Measurements from ENCODE around the gene HTRA1. TPM values are rescaled to one million over a fixed set of nuclear protein-coding genes. Genes with fewer than 3 reads are reported as not detected.

HTRA1 gene
- total RNA-seq (2011; cell fraction: chromatin; rRNA removed; ENCODE audit: low replicate concordance): not detected in 2 replicates
- not detected in 2 replicates for total RNA-seq (2011; cell fraction: nucleolus; rRNA removed)
- not detected in 2 replicates for total RNA-seq (2011; cell fraction: nucleoplasm; rRNA removed)
- total RNA-seq (2014; rRNA removed) (not detected in 2 replicates), total RNA-seq (2014; rRNA removed; fragmentation: Illumina TruSeq; extraction: Trizol) (0.15 TPM in 1 of 2 replicates, not detected in the other), total RNA-seq (2015; rRNA removed; fragmentation: Illumina TruSeq; extraction: Trizol) (0.11 TPM in 1 of 2 replicates, not detected in the other), total RNA-seq (2021) (0.11 and 0.16 TPM in 2 replicates), polyA plus RNA-seq (2011; rRNA removed) (0.04 TPM in 1 of 2 replicates, not detected in the other), polyA plus RNA-seq (2014; fragmentation: Illumina TruSeq; extraction: Trizol) (not detected in 2 replicates), polyA plus RNA-seq (2014; fragmentation: Nextera tagmentation; extraction: Ambion mirVana) (under 1 TPM in 1 of 2 experiments, not detected in 1; 0.06 TPM), polyA plus RNA-seq (2014; rRNA removed) (not detected in 2 replicates), polyA minus RNA-seq (2011; rRNA and poly(A)+ RNA removed) (not detected in 2 replicates), Bru-seq, nascent RNA (percentile 7 among the genes with signal in this experiment), BruChase-seq, experiment 1, labeled RNA remaining after a 2-hour chase (percentile 4 among the genes with signal in this experiment), BruChase-seq, experiment 2, labeled RNA remaining after a 6-hour chase (percentile 5 among the genes with signal in this experiment)
- polyA plus RNA-seq (2011; cell fraction: cytosol; rRNA removed): 0.10 TPM in 1 of 2 replicates, not detected in the other
- not detected in 2 replicates for polyA plus RNA-seq (2011; cell fraction: nucleus; rRNA removed)
- polyA plus RNA-seq (2012): 0.25 TPM in 1 of 2 replicates, not detected in the other
- 0.91 TPM in 1 of 2 replicates, not detected in the other for polyA minus RNA-seq (2011; cell fraction: cytosol; rRNA and poly(A)+ RNA removed)
- not detected in 2 replicates for polyA minus RNA-seq (2011; cell fraction: nucleus; rRNA and poly(A)+ RNA removed)
- long read RNA-seq, experiment 1: 0 reads
- long read RNA-seq, experiment 2: 0 reads
- long read RNA-seq, experiment 3: 0 reads

DNA sequence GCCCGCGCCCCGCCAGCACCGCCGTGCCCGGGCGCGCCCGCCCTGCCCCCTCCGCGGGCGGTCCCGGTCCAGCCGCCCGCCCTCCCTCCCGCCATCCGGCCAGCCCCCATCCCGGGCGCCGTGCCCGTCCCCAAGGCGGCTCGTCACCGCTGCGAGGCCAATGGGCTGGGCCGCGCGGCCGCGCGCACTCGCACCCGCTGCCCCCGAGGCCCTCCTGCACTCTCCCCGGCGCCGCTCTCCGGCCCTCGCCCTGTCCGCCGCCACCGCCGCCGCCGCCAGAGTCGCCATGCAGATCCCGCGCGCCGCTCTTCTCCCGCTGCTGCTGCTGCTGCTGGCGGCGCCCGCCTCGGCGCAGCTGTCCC lies at the start of gene HTRA1:
Gene HTRA1, plus strand, starts transcription at position 187 of the 362 bp plus-strand sequence. Its CDS starts 100 bp downstream, at position 287.
- FAIRE-seq (no peak), DNase-seq (ENCODE audit: extremely low read depth in 1 of 4, low spot score in 3 of 4) (no peak), ATAC-seq (no peak)
- Histone ChIP-seq H2AFZ (ENCODE audit: low read depth, low read length) (no peak within 1 kb of the TSS), H3K36me3 (ENCODE audit: control insufficient read depth, insufficient read depth, low read length) (no peaks in the 10 kb centered on the region), H3K27ac (ENCODE audit: extremely low read depth, low read depth, low read length) (no peak within 1 kb of the TSS), H3K27me3 (ENCODE audit: control insufficient read depth in 2 of 2, insufficient read depth in 2 of 2, low read length in 2 of 2) (peaks cover 0 to 42% of the 10 kb centered on the region in 2 experiments; a peak in 3 of 5 replicates), H3K4me3 (no peak within 1 kb of the TSS), H3K79me2 (ENCODE audit: control insufficient read depth, insufficient read depth, low read length) (no peaks in the 10 kb centered on the region), H4K20me1 (replicated peaks; ENCODE audit: control insufficient read depth, insufficient read depth, low read length) (no peaks in the 10 kb centered on the region), H3K4me1 (replicated peaks in 1 of 2; ENCODE audit: control insufficient read depth in 2 of 2, insufficient read depth in 2 of 2, low read length in 2 of 2) (no peaks in the 10 kb centered on the region), H3K4me2 (ENCODE audit: insufficient read depth, low read length) (no peak within 1 kb of the TSS), H3K9me3 (replicated peaks; ENCODE audit: control insufficient read depth, insufficient read depth, low read depth, low read length) (no peaks in the 10 kb centered on the region), H3K9ac (ENCODE audit: insufficient read depth in 1 of 2, low read depth in 2 of 2, low read length in 2 of 2) (no peak within 1 kb of the TSS), H3K9me1 (ENCODE audit: control insufficient read depth, insufficient read depth, low read length) (no peaks in the 10 kb centered on the region)
- no CpG with 5 or more reads among the region's 56 CpGs for WGBS (ENCODE audit: insufficient coverage, low coverage, missing lambda C conversion rate)
- ChIA-PET CTCF (ENCODE audit: low intra/inter-chr PET ratio) (no interaction called here), POLR2A (no interaction called here)
- TF ChIP-seq HNRNPH1 (optimal IDR thresholded peaks at IDR 0.05; ENCODE audit: low read depth, low read length) (no peak), ARID2 (IDR thresholded peaks at IDR 0.05) (no peak)
- intact Hi-C loops (cut with micrococcal nuclease): no loop called here
- in situ Hi-C loops (cut with MboI): no loop called here
- BruUV-seq (replicated peaks): no TSS peak

DNA sequence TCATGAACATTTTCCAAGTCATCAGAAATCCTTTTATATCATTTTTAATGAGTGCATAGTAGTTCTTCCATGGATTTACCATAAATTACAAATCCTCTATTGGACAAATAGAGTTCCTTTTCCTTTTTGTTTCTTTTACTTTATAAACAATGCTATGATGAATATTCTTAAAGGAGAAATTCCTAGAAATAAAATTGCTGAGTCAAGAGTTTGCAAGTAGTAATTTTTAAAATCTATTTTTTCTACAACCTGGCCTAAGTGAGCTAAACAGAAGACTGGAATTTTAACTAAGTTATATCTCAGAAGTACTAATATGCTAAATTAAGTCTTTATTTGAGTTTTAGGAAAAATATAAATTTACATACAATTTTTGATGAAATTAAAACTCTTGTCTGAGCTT lies 48.0 kb upstream of the HTRA1 start:
- DNase-seq (ENCODE audit: extremely low read depth in 1 of 4, low spot score in 3 of 4) (no peak), FAIRE-seq (no peak), ATAC-seq (no peak)
- no peaks in the 10 kb centered on the region for H3K79me2 ChIP-seq (ENCODE audit: control insufficient read depth, insufficient read depth, low read length)
- no peak overlapping the region for H3K4me2 ChIP-seq (ENCODE audit: insufficient read depth, low read length)
- H4K20me1 ChIP-seq (replicated peaks; ENCODE audit: control insufficient read depth, insufficient read depth, low read length): no peaks in the 10 kb centered on the region
- H2AFZ ChIP-seq (ENCODE audit: low read depth, low read length): no peak overlapping the region
- no peak overlapping the region for H3K4me3 ChIP-seq
- H3K9ac ChIP-seq (ENCODE audit: insufficient read depth in 1 of 2, low read depth in 2 of 2, low read length in 2 of 2): no peak overlapping the region
- intact Hi-C loops (cut with micrococcal nuclease): no loop called here
- H3K4me1 ChIP-seq (replicated peaks in 1 of 2; ENCODE audit: control insufficient read depth in 2 of 2, insufficient read depth in 2 of 2, low read length in 2 of 2): no peaks in the 10 kb centered on the region
- no peaks in the 10 kb centered on the region for H3K36me3 ChIP-seq (ENCODE audit: control insufficient read depth, insufficient read depth, low read length)
- no peaks in the 10 kb centered on the region for H3K9me1 ChIP-seq (ENCODE audit: control insufficient read depth, insufficient read depth, low read length)
- no TSS peak for BruUV-seq (replicated peaks)
- H3K9me3 ChIP-seq (replicated peaks; ENCODE audit: control insufficient read depth, insufficient read depth, low read depth, low read length): no peaks in the 10 kb centered on the region
- ChIA-PET POLR2A (no interaction called here), CTCF (ENCODE audit: low intra/inter-chr PET ratio) (no interaction called here)
- H3K27ac ChIP-seq (ENCODE audit: extremely low read depth, low read depth, low read length): no peak overlapping the region
- H3K27me3 ChIP-seq (ENCODE audit: control insufficient read depth in 2 of 2, insufficient read depth in 2 of 2, low read length in 2 of 2): no peaks in the 10 kb centered on the region
- in situ Hi-C loops (cut with MboI): no loop called here
- no peak for TF ChIP-seq ZFX (CRISPR knock-in tag; IDR thresholded peaks at IDR 0.05)
- 0 out of 2 replicates have a peak, but pooled peaks have one; percentile 20 for TF ChIP-seq MAFG (tag; conservative IDR thresholded peaks at IDR 0.05)
- no peak for TF ChIP-seq KLF6 (CRISPR knock-in tag; IDR thresholded peaks at IDR 0.05; ENCODE audit: borderline replicate concordance)
- TF ChIP-seq BCL6 (CRISPR knock-in tag; IDR thresholded peaks at IDR 0.05): no peak
- peak; percentile 27; the same call in 1 of the 2 replicates for TF ChIP-seq MAFK (IDR thresholded peaks at IDR 0.05; ENCODE audit: low read length)
- no peak for TF ChIP-seq ZNF507 (tag; conservative IDR thresholded peaks at IDR 0.05)
- no peak for TF ChIP-seq PHF21A (IDR thresholded peaks at IDR 0.05; ENCODE audit: borderline replicate concordance, low read depth)
- TF ChIP-seq ZNF277 (CRISPR knock-in tag; IDR thresholded peaks at IDR 0.05; ENCODE audit: borderline replicate concordance): no peak
- peak; percentile 38; the same call in 1 of the 2 replicates for TF ChIP-seq C11orf30 (IDR thresholded peaks at IDR 0.05; ENCODE audit: low read depth)
- peak; percentile 68 for TF ChIP-seq ZNF316 (IDR thresholded peaks at IDR 0.05)
- TF ChIP-seq ZNF263 (CRISPR knock-in tag; IDR thresholded peaks at IDR 0.05; ENCODE audit: borderline replicate concordance): no peak
- no peak for TF ChIP-seq ZNF445 (CRISPR knock-in tag; IDR thresholded peaks at IDR 0.05; ENCODE audit: low read depth)

All from K562 (cell line).